ENCODE results near the gene TSPAN9.

- TF ChIP-seq POLR2AphosphoS5 (IDR thresholded peaks at IDR 0.05), result peak; percentile 75
- TF ChIP-seq CTCF (IDR thresholded peaks at IDR 0.05), result peak; percentile 94 to 98 (median 96)
- no peak for TF ChIP-seq POLR2A (IDR thresholded peaks at IDR 0.05)
These were observed 3.5 kb upstream of the TSPAN9 start for GRCh38 chr12:3073438-3074250.
